Mesendoderm (in vitro differentiated cells): ENCODE measurements around the gene CTCFL.

Experiments
- DNase-seq: peaks from one replicate; pipeline ENCODE4 v3.0.0; 2013
- H2AK5ac ChIP-seq: 2 replicates; pipeline ENCODE4 v1.6.1; 2013; ENCODE audit warnings: low read length, inconsistent platforms
- H2BK120ac ChIP-seq: 2 replicates; pipeline ENCODE4 v1.6.1; 2013; ENCODE audit warnings: low read depth, mild to moderate bottlenecking, low read length, moderate library complexity, mixed read lengths
- H2BK15ac ChIP-seq: replicated peaks from 2 replicates; pipeline ENCODE4 v1.6.1; 2013; ENCODE audit warnings: low read depth, mild to moderate bottlenecking, moderate library complexity
- H2BK5ac ChIP-seq: 2 replicates; pipeline ENCODE4 v1.6.1; 2013; ENCODE audit warnings: low read length, inconsistent platforms
- H3K18ac ChIP-seq: 2 replicates; pipeline ENCODE4 v1.6.1; 2013; ENCODE audit warnings: mild to moderate bottlenecking, low read length, mixed read lengths
- H3K23ac ChIP-seq: one replicate; pipeline ENCODE4 v1.6.1; 2013; ENCODE audit warnings: low read length
- H3K27ac ChIP-seq: 2 replicates; pipeline ENCODE4 v1.5.1; 2013; ENCODE audit warnings: low read depth, mild to moderate bottlenecking, inconsistent platforms, low read length, moderate library complexity
- H3K27me3 ChIP-seq: 2 replicates; pipeline ENCODE4 v1.6.1; 2013; ENCODE audit warnings: low read length, control low read depth, mild to moderate bottlenecking, inconsistent platforms; ENCODE audit not compliant: insufficient read depth, poor library complexity
- H3K36me3 ChIP-seq: 2 replicates; pipeline ENCODE4 v1.6.1; 2013; ENCODE audit warnings: low read length, inconsistent platforms; ENCODE audit not compliant: control insufficient read depth, insufficient read depth
- H3K4ac ChIP-seq: one replicate; pipeline ENCODE4 v1.6.1; 2013; ENCODE audit warnings: low read depth, mild to moderate bottlenecking, low read length, moderate library complexity
- H3K4me1 ChIP-seq: 2 replicates; pipeline ENCODE4 v1.6.1; 2013; ENCODE audit warnings: low read depth, low read length, inconsistent platforms; ENCODE audit not compliant: control insufficient read depth
- H3K4me2 ChIP-seq: 2 replicates; pipeline ENCODE4 v1.6.1; 2013; ENCODE audit warnings: low read length
- H3K4me3 ChIP-seq: 2 replicates; pipeline ENCODE4 v1.5.1; 2013; ENCODE audit warnings: mild to moderate bottlenecking, low read length
- H3K56ac ChIP-seq: one replicate; pipeline ENCODE4 v1.6.1; 2013; ENCODE audit warnings: low read length
- H3K79me1 ChIP-seq: 2 replicates; pipeline ENCODE4 v1.6.1; 2013; ENCODE audit warnings: low read length, inconsistent platforms
- H3K79me2 ChIP-seq: 2 replicates; pipeline ENCODE4 v1.6.1; 2013; ENCODE audit warnings: mild to moderate bottlenecking, low read length; ENCODE audit not compliant: control insufficient read depth, insufficient read depth
- H3K9ac ChIP-seq: 2 replicates; pipeline ENCODE4 v1.6.1; 2013; ENCODE audit warnings: low read length, inconsistent platforms
- H4K5ac ChIP-seq: one replicate; pipeline ENCODE4 v1.6.1; 2013; ENCODE audit warnings: low read length
- H4K8ac ChIP-seq: one replicate; pipeline ENCODE4 v1.6.1; 2013; ENCODE audit warnings: low read depth, mild to moderate bottlenecking, control low read depth, low read length, moderate library complexity
- WGBS: extraction: QIAGEN DNeasy Blood & Tissue Kit; methylation state at CpG from one replicate; pipeline ENCODE4 v1.1.7; 2013; ENCODE audit warnings: low lambda C conversion rate, missing lambda C conversion rate; ENCODE audit not compliant: insufficient coverage; ENCODE audit errors: extremely low coverage; 5-methylcytosine and 5-hydroxymethylcytosine counted together

CTCFL gene

GRCh38 chr20:57464642-57465211, 60.2 kb downstream of the CTCFL start:
- Histone ChIP-seq H2BK15ac (no peak overlapping the region), H2AK5ac (no peak overlapping the region), H3K23ac (no peak overlapping the region), H3K4me2 (no peak overlapping the region), H3K18ac (no peak overlapping the region), H3K56ac (no peak overlapping the region), H3K4me3 (no peak overlapping the region), H3K4ac (no peak overlapping the region), H3K79me1 (no peaks in the 10 kb centered on the region), H3K27me3 (no peaks in the 10 kb centered on the region), H3K9ac (no peak overlapping the region), H2BK5ac (no peak overlapping the region), H4K5ac (no peak overlapping the region), H3K4me1 (peaks cover 3% of the 10 kb centered on the region), H3K36me3 (no peaks in the 10 kb centered on the region), H4K8ac (no peak overlapping the region), H2BK120ac (no peak overlapping the region), H3K79me2 (no peaks in the 10 kb centered on the region), H3K27ac (no peak overlapping the region)
- no CpG with 5 or more reads among the region's 13 CpGs for WGBS
- no peak for DNase-seq

- Histone ChIP-seq H3K36me3 (no peaks in the 10 kb centered on the region), H3K4me3 (no peak overlapping the region), H3K79me1 (no peaks in the 10 kb centered on the region), H3K4ac (no peak overlapping the region), H3K27me3 (no peaks in the 10 kb centered on the region), H2BK120ac (no peak overlapping the region), H3K79me2 (no peaks in the 10 kb centered on the region), H4K5ac (no peak overlapping the region), H2AK5ac (no peak overlapping the region), H4K8ac (no peak overlapping the region), H3K4me2 (no peak overlapping the region), H3K4me1 (no peaks in the 10 kb centered on the region), H2BK5ac (no peak overlapping the region), H2BK15ac (no peak overlapping the region), H3K27ac (no peak overlapping the region), H3K18ac (no peak overlapping the region), H3K56ac (no peak overlapping the region), H3K23ac (no peak overlapping the region), H3K9ac (no peak overlapping the region)
- no CpG with 5 or more reads among the region's 8 CpGs for WGBS
- no peak for DNase-seq
Observed at GRCh38 chr20:57462781-57463180, 62.2 kb downstream of the CTCFL start.

GRCh38 chr20:57461726-57462125, 63.2 kb downstream of the CTCFL start:
- Histone ChIP-seq H3K27ac (no peak overlapping the region), H2AK5ac (no peak overlapping the region), H2BK120ac (no peak overlapping the region), H3K4me3 (no peak overlapping the region), H3K79me1 (no peaks in the 10 kb centered on the region), H3K4me2 (no peak overlapping the region), H3K79me2 (no peaks in the 10 kb centered on the region), H3K23ac (no peak overlapping the region), H3K18ac (no peak overlapping the region), H3K27me3 (no peaks in the 10 kb centered on the region), H2BK5ac (no peak overlapping the region), H2BK15ac (no peak overlapping the region), H3K4ac (no peak overlapping the region), H3K4me1 (no peaks in the 10 kb centered on the region), H3K56ac (no peak overlapping the region), H4K5ac (no peak overlapping the region), H3K9ac (no peak overlapping the region), H3K36me3 (no peaks in the 10 kb centered on the region), H4K8ac (no peak overlapping the region)
- DNase-seq: no peak
- WGBS: no CpG with 5 or more reads among the region's 7 CpGs

- Histone ChIP-seq H3K9ac (no peak overlapping the region), H3K4me1 (no peaks in the 10 kb centered on the region), H3K27me3 (no peaks in the 10 kb centered on the region), H2AK5ac (no peak overlapping the region), H3K79me1 (no peaks in the 10 kb centered on the region), H2BK120ac (no peak overlapping the region), H3K79me2 (no peaks in the 10 kb centered on the region), H3K4me2 (no peak overlapping the region), H3K27ac (no peak overlapping the region), H3K23ac (no peak overlapping the region), H2BK15ac (no peak overlapping the region), H3K18ac (no peak overlapping the region), H3K36me3 (no peaks in the 10 kb centered on the region), H3K4me3 (no peak overlapping the region), H2BK5ac (no peak overlapping the region), H4K5ac (no peak overlapping the region), H3K56ac (no peak overlapping the region), H4K8ac (no peak overlapping the region), H3K4ac (no peak overlapping the region)
- no peak for DNase-seq
- WGBS: no CpG with 5 or more reads among the region's 15 CpGs
Observed at GRCh38 chr20:57460781-57461465, 64.0 kb downstream of the CTCFL start.

- Histone ChIP-seq H3K4me2 (no peak overlapping the region), H3K4me1 (no peaks in the 10 kb centered on the region), H3K18ac (no peak overlapping the region), H3K27ac (no peak overlapping the region), H3K79me1 (no peaks in the 10 kb centered on the region), H4K5ac (no peak overlapping the region), H2BK15ac (no peak overlapping the region), H3K23ac (no peak overlapping the region), H3K79me2 (no peaks in the 10 kb centered on the region), H3K9ac (no peak overlapping the region), H4K8ac (no peak overlapping the region), H3K27me3 (no peaks in the 10 kb centered on the region), H2BK5ac (no peak overlapping the region), H3K56ac (no peak overlapping the region), H2BK120ac (no peak overlapping the region), H2AK5ac (no peak overlapping the region), H3K4ac (no peak overlapping the region), H3K36me3 (no peaks in the 10 kb centered on the region), H3K4me3 (no peak overlapping the region)
- no CpG with 5 or more reads among the region's 5 CpGs for WGBS
- no peak for DNase-seq
Observed at GRCh38 chr20:57459897-57460296, 65.0 kb downstream of the CTCFL start.

GRCh38 chr20:57459278-57459677, 65.7 kb downstream of the CTCFL start:
- H3K4me3 ChIP-seq: no peak overlapping the region
- H3K18ac ChIP-seq: no peak overlapping the region
- no peak overlapping the region for H3K23ac ChIP-seq
- H3K4me1 ChIP-seq: no peaks in the 10 kb centered on the region
- no peak overlapping the region for H2AK5ac ChIP-seq
- H3K79me2 ChIP-seq: no peaks in the 10 kb centered on the region
- no peak overlapping the region for H4K5ac ChIP-seq
- no peak overlapping the region for H3K4me2 ChIP-seq
- H3K36me3 ChIP-seq: no peaks in the 10 kb centered on the region
- H2BK15ac ChIP-seq: no peak overlapping the region
- no peaks in the 10 kb centered on the region for H3K79me1 ChIP-seq
- no peaks in the 10 kb centered on the region for H3K27me3 ChIP-seq
- no peak for DNase-seq
- no peak overlapping the region for H3K9ac ChIP-seq
- no peak overlapping the region for H3K27ac ChIP-seq
- H2BK5ac ChIP-seq: no peak overlapping the region
- H4K8ac ChIP-seq: no peak overlapping the region
- no peak overlapping the region for H3K56ac ChIP-seq
- H2BK120ac ChIP-seq: no peak overlapping the region
- no CpG with 5 or more reads among the region's 5 CpGs for WGBS
- H3K4ac ChIP-seq: no peak overlapping the region
